HepG2 (cell line): ENCODE measurements around the gene ALG8. TPM values are rescaled to one million over a fixed set of nuclear protein-coding genes. Genes with fewer than 3 reads are reported as not detected.

Experiments
- ASH2L ChIP-seq: fragments of 300-600, 200-600 bp; sonication (generic); IDR thresholded peaks from 2 replicates; pipeline ENCODE4 v1.7.0; 2017; ENCODE audit warnings: low read depth, mild to moderate bottlenecking, moderate library complexity, mixed read lengths, low read length; ENCODE audit not compliant: insufficient read length
- ATF7-NPFF ChIP-seq: sonication (generic); formaldehyde crosslinking; IDR thresholded peaks from 2 replicates; pipeline ENCODE4 v1.8.1; 2023; ENCODE audit warnings: mild to moderate bottlenecking, low read depth, missing genetic modification reagents, moderate library complexity
- GPN1 ChIP-seq: sonication (generic); formaldehyde crosslinking; IDR thresholded peaks from 2 replicates; pipeline ENCODE4 v1.5.1; 2020; ENCODE audit warnings: missing genetic modification reagents, borderline replicate concordance
- MBD4 ChIP-seq: IDR thresholded peaks from 2 replicates; pipeline ENCODE4 v1.6.1; 2012; ENCODE audit warnings: low read length, inconsistent platforms, borderline replicate concordance
- MLLT10 ChIP-seq: sonication (generic); formaldehyde crosslinking; IDR thresholded peaks from 2 replicates; pipeline ENCODE4 v1.4.0; 2020; ENCODE audit warnings: missing genetic modification reagents
- NFYB ChIP-seq: sonication (generic); formaldehyde crosslinking; IDR thresholded peaks from 2 replicates; pipeline ENCODE4 v1.4.0; 2020; ENCODE audit warnings: missing genetic modification reagents
- RAD51 ChIP-seq: fragments of 450-650 bp; IDR thresholded peaks from 2 replicates; pipeline ENCODE4 v1.6.1; 2016; ENCODE audit warnings: borderline replicate concordance
- RCOR2 ChIP-seq: IDR thresholded peaks from 2 replicates; pipeline ENCODE4 v1.6.1; 2016; ENCODE audit warnings: missing biosample characterization, missing genetic modification reagents
- RXRA ChIP-seq: sonication (generic); formaldehyde crosslinking; IDR thresholded peaks from 2 replicates; pipeline ENCODE4 v1.5.1; 2020; ENCODE audit warnings: missing genetic modification reagents
- ZNF350 ChIP-seq: sonication (generic); formaldehyde crosslinking; IDR thresholded peaks from 2 replicates; pipeline ENCODE4 v1.4.0; 2020; ENCODE audit warnings: mild to moderate bottlenecking, low read depth, missing genetic modification reagents, borderline replicate concordance
- ZNF598 ChIP-seq: sonication (generic); formaldehyde crosslinking; IDR thresholded peaks from 2 replicates; pipeline ENCODE4 v1.5.1; 2020; ENCODE audit warnings: mild to moderate bottlenecking, missing genetic modification reagents, borderline replicate concordance
- ZNF670 ChIP-seq: sonication (generic); formaldehyde crosslinking; IDR thresholded peaks from 2 replicates; pipeline ENCODE4 v1.8.0; 2022; ENCODE audit warnings: mild to moderate bottlenecking, missing genetic modification reagents, borderline replicate concordance
- ZSCAN9 ChIP-seq: IDR thresholded peaks from 2 replicates; pipeline ENCODE4 v1.6.1; 2016; ENCODE audit warnings: borderline replicate concordance
- polyA plus RNA-seq, 8 experiments: library from polyadenylated mRNA; depleted of rRNA in 3 of 8; stranded (reverse) in 7 of 8; unstranded in 1 of 8; fragments of >200 nt; fragmentation: Illumina TruSeq in 4 of 8; extraction: Trizol in 4 of 8; gene quantifications; 2 replicates each; pipeline versions ENCODE4 v1.2.1 to v1.2.3, GENCODE V29; 2011 to 2016; ENCODE audit warnings: low read depth in 4 of 8, missing spikeins in 1 of 8, mixed read lengths in 1 of 8; ENCODE audit not compliant: insufficient read depth in 1 of 8
- total RNA-seq, 5 experiments: library from RNA; depleted of rRNA; stranded (reverse); fragments of >200 nt; fragmentation: Illumina TruSeq; extraction: Trizol; gene quantifications; 2 replicates each; pipeline ENCODE4 v1.2.3, GENCODE V29; 2016; ENCODE audit warnings: low read depth in 1 of 5
- TF ChIP-seq, protein P1 (sequence below): IDR thresholded peaks from 2 replicates; pipeline ENCODE4 v1.6.1; 2016; ENCODE audit warnings: missing compliant biosample characterization, missing genetic modification reagents, borderline replicate concordance
- TF ChIP-seq, protein P2 (sequence below): sonication (generic); formaldehyde crosslinking; IDR thresholded peaks from 2 replicates; pipeline ENCODE4 v1.4.0; 2020; ENCODE audit warnings: mild to moderate bottlenecking, missing genetic modification reagents
- TF ChIP-seq, protein P3 (sequence below): sonication (generic); formaldehyde crosslinking; IDR thresholded peaks from 2 replicates; pipeline ENCODE4 v1.4.0; 2020; ENCODE audit warnings: mild to moderate bottlenecking, missing genetic modification reagents
- TF ChIP-seq, protein P4 (sequence below): sonication (generic); formaldehyde crosslinking; IDR thresholded peaks from 2 replicates; pipeline ENCODE4 v1.4.0; 2020; ENCODE audit warnings: missing genetic modification reagents; ENCODE audit errors: not compliant biosample characterization

Gene ALG8
- total and polyA plus RNA-seq, 2 of the 13 experiments (the other 11 are each of a cell fraction or from before 2014, with no cell fraction given): 75.8 to 88.0 TPM

DNA sequence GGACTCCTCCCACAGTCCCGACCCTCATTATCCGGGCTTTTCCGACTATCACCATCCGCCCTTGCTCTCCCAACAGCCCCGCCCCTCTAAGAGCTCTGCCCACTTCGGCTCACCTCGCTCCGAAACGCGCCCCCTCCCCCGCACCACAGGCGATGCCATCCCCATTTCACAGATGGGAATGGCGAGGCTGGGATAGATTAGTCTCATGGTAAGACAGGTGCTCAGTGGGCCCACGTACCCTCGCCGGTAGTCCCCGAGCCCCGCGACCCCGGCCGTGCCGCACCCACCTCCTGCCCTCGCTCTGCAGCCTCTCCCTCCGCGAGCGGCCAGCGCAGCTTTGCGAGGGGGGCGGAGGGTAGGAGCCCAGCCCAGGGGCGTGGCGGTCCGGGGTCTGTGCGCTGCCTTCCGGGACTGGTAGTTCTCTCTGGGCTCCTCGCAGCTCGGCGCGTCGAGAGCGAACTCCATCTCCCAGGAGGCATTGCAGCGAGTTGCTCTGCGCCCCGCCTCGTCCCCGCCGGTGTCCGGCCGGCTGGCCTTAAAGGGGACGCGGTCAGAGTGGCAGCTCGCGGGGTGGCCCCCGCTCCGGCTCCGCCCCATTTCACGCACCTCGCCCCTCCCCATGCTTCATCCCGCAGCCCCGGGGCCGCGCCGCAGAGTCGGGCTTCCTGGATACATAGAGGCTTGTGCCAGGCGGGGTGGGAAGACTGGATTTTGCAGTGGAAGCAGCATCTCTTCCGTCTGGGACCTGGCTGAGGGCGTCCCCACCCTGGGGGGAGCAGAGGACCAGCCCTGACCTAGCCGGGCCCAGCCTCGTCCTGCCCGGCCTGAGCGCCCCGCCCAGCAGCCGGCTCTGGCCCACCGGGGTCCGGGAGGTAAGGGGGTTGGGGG, 49.1 kb upstream of the ALG8 start, which contains the start of the genes KCTD21 and USP35 (continued):
- TF ChIP-seq, protein P1, sequence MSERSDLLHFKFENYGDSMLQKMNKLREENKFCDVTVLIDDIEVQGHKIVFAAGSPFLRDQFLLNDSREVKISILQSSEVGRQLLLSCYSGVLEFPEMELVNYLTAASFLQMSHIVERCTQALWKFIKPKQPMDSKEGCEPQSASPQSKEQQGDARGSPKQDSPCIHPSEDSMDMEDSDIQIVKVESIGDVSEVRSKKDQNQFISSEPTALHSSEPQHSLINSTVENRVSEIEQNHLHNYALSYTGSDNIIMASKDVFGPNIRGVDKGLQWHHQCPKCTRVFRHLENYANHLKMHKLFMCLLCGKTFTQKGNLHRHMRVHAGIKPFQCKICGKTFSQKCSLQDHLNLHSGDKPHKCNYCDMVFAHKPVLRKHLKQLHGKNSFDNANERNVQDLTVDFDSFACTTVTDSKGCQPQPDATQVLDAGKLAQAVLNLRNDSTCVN: 0 out of 2 replicates have a peak, but pooled peaks have one; percentile 23
- TF ChIP-seq ATF7-NPFF (peak; percentile 88), MBD4 (no peak), ZNF598 (CRISPR knock-in tag) (0 out of 2 replicates have a peak, but pooled peaks have one; percentile 66), ASH2L (peak; percentile 93), RAD51 (no peak), MLLT10 (CRISPR knock-in tag) (no peak), ZNF350 (CRISPR knock-in tag) (0 out of 2 replicates have a peak, but pooled peaks have one; percentile 62), NFYB (CRISPR knock-in tag) (peak; percentile 31; the same call in 1 of the 2 replicates), RXRA (CRISPR knock-in tag) (peak; percentile 66; the same call in 1 of the 2 replicates), RCOR2 (CRISPR knock-in tag) (peak; percentile 98), GPN1 (CRISPR knock-in tag) (no peak), ZSCAN9 (CRISPR knock-in tag) (0 out of 2 replicates have a peak, but pooled peaks have one; percentile 29), ZNF670 (peak; percentile 90)
- TF ChIP-seq, protein P2, sequence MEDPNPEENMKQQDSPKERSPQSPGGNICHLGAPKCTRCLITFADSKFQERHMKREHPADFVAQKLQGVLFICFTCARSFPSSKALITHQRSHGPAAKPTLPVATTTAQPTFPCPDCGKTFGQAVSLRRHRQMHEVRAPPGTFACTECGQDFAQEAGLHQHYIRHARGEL (CRISPR knock-in tag): no peak
- TF ChIP-seq, protein P3, sequence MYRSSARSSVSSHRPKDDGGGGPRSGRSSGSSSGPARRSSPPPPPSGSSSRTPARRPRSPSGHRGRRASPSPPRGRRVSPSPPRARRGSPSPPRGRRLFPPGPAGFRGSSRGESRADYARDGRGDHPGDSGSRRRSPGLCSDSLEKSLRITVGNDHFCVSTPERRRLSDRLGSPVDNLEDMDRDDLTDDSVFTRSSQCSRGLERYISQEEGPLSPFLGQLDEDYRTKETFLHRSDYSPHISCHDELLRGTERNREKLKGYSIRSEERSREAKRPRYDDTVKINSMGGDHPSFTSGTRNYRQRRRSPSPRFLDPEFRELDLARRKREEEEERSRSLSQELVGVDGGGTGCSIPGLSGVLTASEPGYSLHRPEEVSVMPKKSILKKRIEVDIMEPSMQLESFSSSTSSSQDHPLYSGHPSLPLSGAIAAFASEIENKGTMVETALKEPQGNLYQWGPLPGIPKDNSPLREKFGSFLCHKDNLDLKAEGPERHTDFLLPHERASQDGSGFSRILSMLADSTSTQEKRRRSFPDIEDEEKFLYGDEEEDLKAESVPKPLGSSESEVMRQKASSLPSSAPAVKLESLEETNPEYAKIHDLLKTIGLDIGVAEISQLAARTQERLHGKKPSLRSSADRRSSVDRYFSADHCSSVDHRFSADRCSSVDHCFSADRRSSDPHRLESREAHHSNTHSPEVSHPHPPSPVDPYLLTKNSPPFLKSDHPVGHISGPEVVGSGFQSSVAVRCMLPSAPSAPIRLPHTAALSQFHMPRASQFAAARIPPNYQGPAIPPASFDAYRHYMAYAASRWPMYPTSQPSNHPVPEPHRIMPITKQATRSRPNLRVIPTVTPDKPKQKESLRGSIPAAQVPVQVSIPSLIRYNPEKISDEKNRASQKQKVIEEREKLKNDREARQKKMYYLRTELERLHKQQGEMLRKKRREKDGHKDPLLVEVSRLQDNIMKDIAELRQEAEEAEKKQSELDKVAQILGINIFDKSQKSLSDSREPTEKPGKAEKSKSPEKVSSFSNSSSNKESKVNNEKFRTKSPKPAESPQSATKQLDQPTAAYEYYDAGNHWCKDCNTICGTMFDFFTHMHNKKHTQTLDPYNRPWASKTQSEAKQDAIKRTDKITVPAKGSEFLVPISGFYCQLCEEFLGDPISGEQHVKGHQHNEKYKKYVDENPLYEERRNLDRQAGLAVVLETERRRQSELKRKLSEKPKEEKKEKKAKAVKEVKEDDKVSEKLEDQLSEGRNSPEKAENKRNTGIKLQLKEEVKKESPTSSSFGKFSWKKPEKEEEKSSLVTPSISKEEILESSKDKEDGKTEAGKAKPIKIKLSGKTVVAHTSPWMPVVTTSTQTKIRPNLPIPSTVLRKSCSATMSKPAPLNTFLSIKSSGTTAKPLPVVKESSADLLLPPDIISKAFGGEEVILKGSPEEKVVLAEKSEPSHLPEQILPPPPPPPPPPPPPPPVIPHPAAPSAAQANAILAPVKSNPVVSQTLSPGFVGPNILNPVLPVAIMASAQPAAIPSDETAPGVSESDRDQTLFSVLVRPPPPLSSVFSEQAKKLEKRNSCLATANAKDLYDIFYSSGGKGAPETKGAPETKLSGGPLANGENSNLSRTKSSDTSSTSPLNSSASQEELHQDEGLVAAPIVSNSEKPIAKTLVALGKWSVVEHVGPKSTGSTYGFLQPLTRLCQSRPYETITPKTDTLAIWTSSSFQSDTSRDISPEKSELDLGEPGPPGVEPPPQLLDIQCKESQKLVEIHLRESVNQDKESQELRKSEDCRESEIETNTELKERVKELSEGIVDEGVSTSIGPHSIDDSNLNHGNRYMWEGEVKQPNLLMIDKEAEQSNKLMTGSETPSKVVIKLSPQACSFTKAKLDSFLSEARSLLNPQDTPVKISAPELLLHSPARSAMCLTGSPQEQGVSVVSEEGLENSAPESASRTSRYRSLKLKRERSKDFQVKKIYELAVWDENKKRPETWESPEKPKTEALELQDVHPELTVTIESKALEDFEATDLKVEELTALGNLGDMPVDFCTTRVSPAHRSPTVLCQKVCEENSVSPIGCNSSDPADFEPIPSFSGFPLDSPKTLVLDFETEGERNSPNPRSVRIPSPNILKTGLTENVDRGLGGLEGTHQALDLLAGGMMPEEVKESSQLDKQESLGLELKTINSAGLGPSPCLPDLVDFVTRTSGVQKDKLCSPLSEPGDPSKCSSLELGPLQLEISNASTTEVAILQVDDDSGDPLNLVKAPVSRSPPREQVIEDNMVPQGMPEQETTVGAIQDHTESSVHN (CRISPR knock-in tag): 0 out of 2 replicates have a peak, but pooled peaks have one; percentile 20
- TF ChIP-seq, protein P4, sequence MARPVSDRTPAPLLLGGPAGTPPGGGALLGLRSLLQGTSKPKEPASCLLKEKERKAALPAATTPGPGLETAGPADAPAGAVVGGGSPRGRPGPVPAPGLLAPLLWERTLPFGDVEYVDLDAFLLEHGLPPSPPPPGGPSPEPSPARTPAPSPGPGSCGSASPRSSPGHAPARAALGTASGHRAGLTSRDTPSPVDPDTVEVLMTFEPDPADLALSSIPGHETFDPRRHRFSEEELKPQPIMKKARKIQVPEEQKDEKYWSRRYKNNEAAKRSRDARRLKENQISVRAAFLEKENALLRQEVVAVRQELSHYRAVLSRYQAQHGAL: no peak
